ENCODE measurements around the gene CIART. TPM values are rescaled to one million over a fixed set of nuclear protein-coding genes. Genes with fewer than 3 reads are reported as not detected.
A peak's percentile ranks its signal among the peaks of the same experiment; 100 is the strongest.

CIART gene
- total and polyA plus RNA-seq, 10 donors: 0.83 to 3.9 (median 1.5) TPM; not detected in 1

DNA sequence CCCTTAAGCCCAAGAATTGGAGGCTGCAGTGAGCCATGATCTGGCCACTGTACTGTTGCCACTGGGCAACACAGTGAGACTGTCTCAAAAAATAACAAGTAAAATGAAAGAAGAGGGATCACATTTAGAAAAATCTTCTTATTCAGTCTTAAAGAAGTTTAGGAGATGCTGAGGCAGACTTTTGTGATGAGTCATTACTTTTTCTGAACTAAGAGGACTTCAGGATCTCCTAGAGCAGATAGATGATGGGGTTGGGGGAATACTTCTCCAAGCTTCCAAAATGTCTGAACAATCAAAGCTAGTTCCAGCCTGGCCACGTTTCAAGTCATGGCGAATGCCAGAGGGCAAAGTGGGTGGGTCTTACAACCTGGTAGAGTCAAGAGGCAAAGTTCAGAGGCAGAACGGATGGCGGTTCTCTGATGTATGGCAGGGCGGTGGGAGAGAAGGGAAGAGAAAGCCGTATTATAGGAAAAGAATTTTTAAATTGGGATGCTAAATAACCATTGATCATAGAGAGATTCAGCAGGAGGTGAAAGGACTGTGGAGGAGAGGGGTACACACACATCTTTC, 2.1 kb upstream of the CIART start:
- Histone ChIP-seq H3K27me3 (replicated peaks in 1 of 7) (peaks cover 0 to 12% (median 0%) of the 10 kb centered on the region in 7 donors), H3K4me1 (peaks cover 4 to 30% (median 24%) of the 10 kb centered on the region in 6 donors), H3K9me3 (no peaks in the 10 kb centered on the region), H3K27ac (peak overlapping the region in 1 of 8 donors; percentile 71), H3K4me3 (no peak overlapping the region), H3K36me3 (peaks cover 0 to 31% (median 0%) of the 10 kb centered on the region in 6 donors)
- DNase-seq: no peak
- WGBS, 5 donors: 80 to 93% (median 89%) methylated on average over 6 of the region's 6 CpGs
- TF ChIP-seq, protein P1, sequence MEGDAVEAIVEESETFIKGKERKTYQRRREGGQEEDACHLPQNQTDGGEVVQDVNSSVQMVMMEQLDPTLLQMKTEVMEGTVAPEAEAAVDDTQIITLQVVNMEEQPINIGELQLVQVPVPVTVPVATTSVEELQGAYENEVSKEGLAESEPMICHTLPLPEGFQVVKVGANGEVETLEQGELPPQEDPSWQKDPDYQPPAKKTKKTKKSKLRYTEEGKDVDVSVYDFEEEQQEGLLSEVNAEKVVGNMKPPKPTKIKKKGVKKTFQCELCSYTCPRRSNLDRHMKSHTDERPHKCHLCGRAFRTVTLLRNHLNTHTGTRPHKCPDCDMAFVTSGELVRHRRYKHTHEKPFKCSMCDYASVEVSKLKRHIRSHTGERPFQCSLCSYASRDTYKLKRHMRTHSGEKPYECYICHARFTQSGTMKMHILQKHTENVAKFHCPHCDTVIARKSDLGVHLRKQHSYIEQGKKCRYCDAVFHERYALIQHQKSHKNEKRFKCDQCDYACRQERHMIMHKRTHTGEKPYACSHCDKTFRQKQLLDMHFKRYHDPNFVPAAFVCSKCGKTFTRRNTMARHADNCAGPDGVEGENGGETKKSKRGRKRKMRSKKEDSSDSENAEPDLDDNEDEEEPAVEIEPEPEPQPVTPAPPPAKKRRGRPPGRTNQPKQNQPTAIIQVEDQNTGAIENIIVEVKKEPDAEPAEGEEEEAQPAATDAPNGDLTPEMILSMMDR (IDR thresholded peaks at IDR 0.05 in 8 of 11, conservative IDR thresholded peaks at IDR 0.05 in 3 of 11): no peak
- TF ChIP-seq POLR2A (IDR thresholded peaks at IDR 0.05): no peak
- no peak for TF ChIP-seq POLR2AphosphoS5 (IDR thresholded peaks at IDR 0.05)
- intact Hi-C loops (cut with DNase I; ENCODE audit: low total_unique reads): no loop called here

DNA sequence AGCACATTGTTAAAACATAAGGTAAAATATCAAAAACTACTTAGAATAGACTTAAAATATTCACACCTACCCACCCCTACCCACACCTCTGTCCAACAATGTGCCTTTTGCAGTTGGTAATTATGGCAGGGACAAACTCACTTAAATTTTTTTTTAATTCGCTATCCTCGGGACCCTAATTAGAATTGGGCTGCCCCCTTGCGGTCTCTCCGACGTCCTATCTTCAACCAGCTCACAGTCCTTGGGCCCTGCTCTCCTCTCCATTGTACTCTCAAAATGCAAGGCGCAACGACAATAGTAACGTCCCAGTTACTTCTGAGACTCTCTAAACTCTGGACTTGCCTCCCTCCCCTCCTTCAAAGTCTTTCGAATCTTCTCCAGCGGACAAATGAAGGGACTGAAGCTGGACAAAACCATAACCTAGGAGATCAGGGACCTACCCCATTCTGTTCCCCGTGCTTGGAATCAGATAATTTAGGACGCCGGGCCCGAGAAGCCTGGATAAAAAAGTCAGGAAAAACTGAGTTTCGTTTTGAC, 1.1 kb upstream of the CIART start:
- Histone ChIP-seq H3K27ac (peak overlapping the region; percentile 41 to 77 (median 70)), H3K27me3 (replicated peaks in 1 of 7) (peaks cover 0 to 12% (median 0%) of the 10 kb centered on the region in 7 donors), H3K9me3 (no peaks in the 10 kb centered on the region), H3K4me1 (peaks cover 4 to 30% (median 24%) of the 10 kb centered on the region in 6 donors), H3K4me3 (peak overlapping the region; percentile 32 to 77 (median 54)), H3K36me3 (peaks cover 0 to 24% (median 0%) of the 10 kb centered on the region in 6 donors)
- DNase-seq: peak; percentile 84
- 3 to 5% (median 4%) methylated on average over 15 of the region's 15 CpGs for WGBS, 5 donors
- intact Hi-C loops (cut with DNase I; ENCODE audit: low total_unique reads): no loop called here
- TF ChIP-seq POLR2AphosphoS5 (IDR thresholded peaks at IDR 0.05): no peak
- TF ChIP-seq, protein P1 (IDR thresholded peaks at IDR 0.05 in 8 of 11, conservative IDR thresholded peaks at IDR 0.05 in 3 of 11): peak; percentile 49 to 82 (median 69)

GRCh38 chr1:150282558-150282958, 204 bp downstream of the CIART start:
- Histone ChIP-seq H3K27me3 (replicated peaks in 1 of 7) (peaks cover 0 to 12% (median 0%) of the 10 kb centered on the region in 7 donors), H3K36me3 (peaks cover 0 to 11% (median 0%) of the 10 kb centered on the region in 6 donors), H3K4me3 (peak overlapping the region; percentile 10 to 77 (median 54)), H3K27ac (peak overlapping the region in 5 of 8 donors; percentile 44 to 77 (median 69)), H3K4me1 (peaks cover 4 to 30% (median 24%) of the 10 kb centered on the region in 6 donors), H3K9me3 (no peaks in the 10 kb centered on the region)
- DNase-seq: peak; percentile 77
- intact Hi-C loops (cut with DNase I; ENCODE audit: low total_unique reads): no loop called here
- TF ChIP-seq POLR2AphosphoS5 (IDR thresholded peaks at IDR 0.05): no peak
- TF ChIP-seq, protein P1 (IDR thresholded peaks at IDR 0.05 in 8 of 11, conservative IDR thresholded peaks at IDR 0.05 in 3 of 11): no peak
- no peak for TF ChIP-seq POLR2A (IDR thresholded peaks at IDR 0.05)
- WGBS, 5 donors: 10 to 22% (median 19%) methylated on average over 21 of the region's 21 CpGs

DNA sequence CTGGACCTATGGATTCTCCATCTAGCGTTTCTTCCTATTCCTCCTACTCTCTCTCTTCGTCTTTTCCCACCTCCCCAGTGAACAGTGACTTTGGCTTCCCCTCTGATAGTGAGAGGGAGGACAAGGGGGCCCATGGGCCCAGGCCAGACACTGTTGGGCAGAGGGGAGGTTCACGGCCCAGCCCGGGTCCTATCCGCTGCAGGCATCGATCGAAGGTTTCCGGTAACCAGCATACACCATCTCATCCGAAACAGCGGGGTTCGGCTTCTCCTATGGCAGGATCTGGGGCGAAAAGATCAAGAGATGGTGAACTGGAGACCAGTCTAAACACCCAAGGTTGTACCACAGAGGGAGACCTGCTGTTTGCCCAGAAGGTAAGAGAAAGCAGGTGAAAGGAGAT, 906 bp downstream of the CIART start:
- Histone ChIP-seq H3K27ac (peak overlapping the region in 2 of 8 donors; percentile 69 to 71), H3K9me3 (no peaks in the 10 kb centered on the region), H3K4me3 (peak overlapping the region in 1 of 8 donors; percentile 77), H3K36me3 (peaks cover 0 to 8% (median 0%) of the 10 kb centered on the region in 6 donors), H3K27me3 (replicated peaks in 1 of 7) (peaks cover 0 to 12% (median 0%) of the 10 kb centered on the region in 7 donors), H3K4me1 (peaks cover 4 to 30% (median 24%) of the 10 kb centered on the region in 6 donors)
- no peak for TF ChIP-seq POLR2AphosphoS5 (IDR thresholded peaks at IDR 0.05)
- TF ChIP-seq, protein P1 (IDR thresholded peaks at IDR 0.05 in 8 of 11, conservative IDR thresholded peaks at IDR 0.05 in 3 of 11): no peak
- TF ChIP-seq POLR2A (IDR thresholded peaks at IDR 0.05): no peak
- intact Hi-C loops (cut with DNase I; ENCODE audit: low total_unique reads): no loop called here
- DNase-seq: no peak
- WGBS, 5 donors: 90 to 94% (median 92%) methylated on average over 12 of the region's 12 CpGs

Measured in spleen (tissue), 11 donors.